Measurements from ENCODE around the gene UFSP1. TPM values are rescaled to one million over a fixed set of nuclear protein-coding genes. Genes with fewer than 3 reads are reported as not detected.
A peak's percentile ranks its signal among the peaks of the same experiment; 100 is the strongest.

UFSP1 gene
- total and polyA plus RNA-seq, 2 donors from 2014 or later, result 3.4 to 3.8 TPM

DNA sequence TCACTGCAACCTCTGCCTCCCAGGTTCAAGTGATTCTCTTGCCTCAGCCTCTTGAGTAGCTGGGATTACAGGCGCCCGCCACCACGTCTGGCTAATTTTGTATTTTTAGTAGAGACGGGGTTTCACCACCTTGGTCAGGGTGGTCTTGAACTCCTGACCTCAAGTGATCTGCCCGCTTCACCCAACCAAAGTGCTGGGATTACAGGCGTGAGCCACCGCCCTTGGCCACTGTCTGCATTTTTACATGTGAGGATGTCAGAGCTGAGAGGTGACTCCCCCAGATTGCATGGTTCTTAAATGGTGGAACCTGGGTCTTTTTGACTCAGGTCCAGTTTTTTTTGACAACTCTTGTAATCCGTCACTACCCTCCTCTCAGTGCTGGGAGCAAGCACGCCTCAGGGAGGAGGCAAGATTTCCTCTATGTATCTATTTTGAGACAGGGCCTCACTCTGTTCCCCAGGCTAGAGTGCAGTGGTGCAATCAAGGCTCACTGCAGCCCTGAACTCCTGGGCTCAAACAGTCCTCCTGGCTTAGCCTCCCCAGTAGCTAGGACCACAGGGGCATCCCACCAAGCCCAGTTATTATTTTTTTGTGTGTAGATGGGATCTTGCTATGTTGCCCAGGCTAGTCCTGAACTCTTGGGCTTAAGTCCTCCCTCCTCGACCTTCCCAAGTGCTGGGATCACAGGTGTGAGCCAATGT, 15.8 kb downstream of the UFSP1 start:
- H3K9ac ChIP-seq (ENCODE audit: low read length in 3 of 3), result peak overlapping the region in 2 of 3 donors; percentile 50 to 68
- H3K27ac ChIP-seq (ENCODE audit: low read depth in 2 of 2, low read length in 2 of 2), result peak overlapping the region; percentile 92 to 96
- H3K27me3 ChIP-seq (ENCODE audit: control insufficient read depth, insufficient read depth, low read length), result no peaks in the 10 kb centered on the region
- DNase-seq (no peak), FAIRE-seq (no peak)
- intact Hi-C loops (cut with DNase I), result no loop called here
- no peaks in the 10 kb centered on the region for H3K9me3 ChIP-seq (ENCODE audit: control insufficient read depth in 2 of 3, insufficient read depth in 1 of 3, low read length in 3 of 3)
- TF ChIP-seq, protein P1, sequence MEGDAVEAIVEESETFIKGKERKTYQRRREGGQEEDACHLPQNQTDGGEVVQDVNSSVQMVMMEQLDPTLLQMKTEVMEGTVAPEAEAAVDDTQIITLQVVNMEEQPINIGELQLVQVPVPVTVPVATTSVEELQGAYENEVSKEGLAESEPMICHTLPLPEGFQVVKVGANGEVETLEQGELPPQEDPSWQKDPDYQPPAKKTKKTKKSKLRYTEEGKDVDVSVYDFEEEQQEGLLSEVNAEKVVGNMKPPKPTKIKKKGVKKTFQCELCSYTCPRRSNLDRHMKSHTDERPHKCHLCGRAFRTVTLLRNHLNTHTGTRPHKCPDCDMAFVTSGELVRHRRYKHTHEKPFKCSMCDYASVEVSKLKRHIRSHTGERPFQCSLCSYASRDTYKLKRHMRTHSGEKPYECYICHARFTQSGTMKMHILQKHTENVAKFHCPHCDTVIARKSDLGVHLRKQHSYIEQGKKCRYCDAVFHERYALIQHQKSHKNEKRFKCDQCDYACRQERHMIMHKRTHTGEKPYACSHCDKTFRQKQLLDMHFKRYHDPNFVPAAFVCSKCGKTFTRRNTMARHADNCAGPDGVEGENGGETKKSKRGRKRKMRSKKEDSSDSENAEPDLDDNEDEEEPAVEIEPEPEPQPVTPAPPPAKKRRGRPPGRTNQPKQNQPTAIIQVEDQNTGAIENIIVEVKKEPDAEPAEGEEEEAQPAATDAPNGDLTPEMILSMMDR (IDR thresholded peaks at IDR 0.05; ENCODE audit: borderline replicate concordance, extremely low read depth, insufficient read depth), result no peak
- H3K4me1 ChIP-seq (ENCODE audit: control insufficient read depth in 2 of 3, insufficient read depth in 2 of 3, low read depth in 1 of 3, low read length in 3 of 3), result peaks cover 4 to 17% (median 11%) of the 10 kb centered on the region in 3 donors
- H3K4me3 ChIP-seq (ENCODE audit: low read length in 3 of 3), result peak overlapping the region in 2 of 3 donors; percentile 71 to 77
- H3K36me3 ChIP-seq (ENCODE audit: control insufficient read depth in 2 of 3, insufficient read depth in 3 of 3, low read length in 3 of 3), result peaks cover 3 to 26% (median 14%) of the 10 kb centered on the region in 3 donors

DNA sequence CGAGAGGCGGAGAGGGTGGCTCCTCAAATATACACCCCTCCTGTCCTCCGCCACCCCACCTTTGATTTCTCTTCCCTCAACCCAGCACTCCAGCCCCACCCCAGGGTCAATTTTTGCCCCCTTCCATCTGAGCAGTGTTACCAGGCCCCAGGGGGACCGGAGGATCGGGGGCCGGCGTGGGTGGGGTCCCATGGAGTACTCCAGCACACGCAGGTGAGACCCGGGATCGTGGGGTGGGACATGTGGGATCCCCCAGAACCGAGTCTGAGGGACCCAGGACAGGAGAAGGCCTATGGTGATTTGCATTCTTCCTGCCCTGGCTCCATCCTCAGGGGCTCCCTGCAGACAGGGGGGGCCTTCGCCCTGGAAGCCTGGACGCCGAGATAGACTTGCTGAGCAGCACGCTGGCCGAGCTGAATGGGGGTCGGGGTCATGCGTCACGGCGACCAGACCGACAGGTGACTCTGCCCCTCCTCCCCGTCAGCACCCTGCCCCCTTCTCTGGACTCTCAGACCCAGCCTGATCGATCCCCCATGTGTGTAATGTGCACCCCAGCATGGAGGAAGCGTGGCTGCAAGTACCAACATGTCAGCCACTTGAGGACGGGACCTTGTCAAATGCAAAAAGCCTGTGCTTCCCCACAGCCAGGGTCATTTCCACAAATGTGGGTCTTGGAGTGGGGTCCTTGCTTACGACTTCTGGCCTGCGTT, 21.6 kb downstream of the UFSP1 start:
- no peaks in the 10 kb centered on the region for H3K9me3 ChIP-seq (ENCODE audit: control insufficient read depth in 2 of 3, insufficient read depth in 1 of 3, low read length in 3 of 3)
- intact Hi-C loops (cut with DNase I), result no loop called here
- H3K9ac ChIP-seq (ENCODE audit: low read length in 3 of 3), result peak overlapping the region; percentile 48 to 99 (median 93)
- H3K4me3 ChIP-seq (ENCODE audit: low read length in 3 of 3), result peak overlapping the region; percentile 66 to 88 (median 77)
- TF ChIP-seq, protein P1 (IDR thresholded peaks at IDR 0.05; ENCODE audit: borderline replicate concordance, extremely low read depth, insufficient read depth), result no peak
- FAIRE-seq (no peak), DNase-seq (peak in 4 of 5 donors; percentile 10 to 80 (median 58))
- H3K27ac ChIP-seq (ENCODE audit: low read depth in 2 of 2, low read length in 2 of 2), result peak overlapping the region; percentile 97
- H3K4me1 ChIP-seq (ENCODE audit: control insufficient read depth in 2 of 3, insufficient read depth in 2 of 3, low read depth in 1 of 3, low read length in 3 of 3), result peaks cover 0 to 20% (median 13%) of the 10 kb centered on the region in 3 donors
- peaks cover 3 to 18% (median 11%) of the 10 kb centered on the region in 3 donors for H3K36me3 ChIP-seq (ENCODE audit: control insufficient read depth in 2 of 3, insufficient read depth in 3 of 3, low read length in 3 of 3)
- H3K27me3 ChIP-seq (ENCODE audit: control insufficient read depth, insufficient read depth, low read length), result no peaks in the 10 kb centered on the region

DNA sequence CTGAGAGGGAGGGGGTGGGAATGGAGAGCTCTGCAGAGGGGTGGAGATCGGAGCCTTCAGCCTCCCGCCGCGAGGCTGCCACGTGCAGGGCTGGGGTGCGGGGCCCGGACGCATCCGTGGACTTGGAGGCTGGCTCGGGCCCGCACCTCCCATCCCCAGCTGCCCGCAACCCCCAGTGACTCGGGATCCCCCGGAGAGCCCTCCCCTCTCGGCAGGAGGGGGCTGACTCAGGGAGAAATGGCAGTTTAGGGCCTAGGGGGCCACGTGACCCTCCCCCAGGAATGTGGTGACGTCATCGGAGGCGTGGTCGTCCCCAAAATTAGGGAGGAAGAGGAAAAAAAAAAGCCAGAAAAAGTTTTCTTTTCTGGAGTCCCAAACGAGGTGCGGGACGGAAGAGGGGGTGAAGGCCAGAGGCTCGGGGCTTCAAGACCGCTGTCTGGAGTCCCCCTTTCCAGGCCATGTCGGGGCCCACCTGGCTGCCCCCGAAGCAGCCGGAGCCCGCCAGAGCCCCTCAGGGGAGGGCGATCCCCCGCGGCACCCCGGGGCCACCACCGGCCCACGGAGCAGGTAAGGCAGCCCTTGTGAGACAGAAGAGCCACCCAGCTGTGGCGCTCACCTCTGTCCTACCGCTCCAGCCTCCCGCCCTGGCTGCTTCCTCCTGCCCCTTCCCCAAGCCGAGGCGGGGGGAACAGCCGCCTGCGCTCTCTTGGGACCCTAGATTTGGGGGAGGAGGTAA, 22.3 kb downstream of the UFSP1 start, which contains the start of gene TRIP6:
TSS of gene TRIP6 (plus strand) at position 348 of the 736 bp plus-strand sequence. CDS start at position 459, 111 bp downstream.
- peak within 1 kb of the TSS; percentile 66 to 88 (median 77) for H3K4me3 ChIP-seq (ENCODE audit: low read length in 3 of 3)
- intact Hi-C loops (cut with DNase I), result no loop called here
- H3K27me3 ChIP-seq (ENCODE audit: control insufficient read depth, insufficient read depth, low read length), result no peaks in the 10 kb centered on the region
- H3K27ac ChIP-seq (ENCODE audit: low read depth in 2 of 2, low read length in 2 of 2), result peak within 1 kb of the TSS; percentile 97
- TF ChIP-seq, protein P1 (IDR thresholded peaks at IDR 0.05; ENCODE audit: borderline replicate concordance, extremely low read depth, insufficient read depth), result no peak
- DNase-seq (peak; percentile 91 to 98 (median 94)), FAIRE-seq (no peak)
- peak within 1 kb of the TSS; percentile 48 to 99 (median 93) for H3K9ac ChIP-seq (ENCODE audit: low read length in 3 of 3)
- peaks cover 0 to 22% (median 13%) of the 10 kb centered on the region in 3 donors for H3K4me1 ChIP-seq (ENCODE audit: control insufficient read depth in 2 of 3, insufficient read depth in 2 of 3, low read depth in 1 of 3, low read length in 3 of 3)
- H3K9me3 ChIP-seq (ENCODE audit: control insufficient read depth in 2 of 3, insufficient read depth in 1 of 3, low read length in 3 of 3), result no peaks in the 10 kb centered on the region
- peaks cover under 1 to 13% (median 11%) of the 10 kb centered on the region in 3 donors for H3K36me3 ChIP-seq (ENCODE audit: control insufficient read depth in 2 of 3, insufficient read depth in 3 of 3, low read length in 3 of 3)

All from kidney (tissue), 14 donors.